Measurements from ENCODE around the gene MOAP1. TPM values are rescaled to one million over a fixed set of nuclear protein-coding genes. Genes with fewer than 3 reads are reported as not detected.
"Not testable (repeated sequence)": the region's sequence is repeated elsewhere in the genome, so short reads cannot be mapped to it uniquely, and the experiment has no call there.

Gene MOAP1
- 10 to 100 TPM; 14.2 to 14.8 TPM for total RNA-seq

GRCh38 chr14:93184391-93185348 lies at the start of gene MOAP1, which contains the start of gene LYSET:
Gene MOAP1, minus strand, starts transcription at chr14:93184897. Its CDS starts 655 bp downstream, at chr14:93184242.
Gene LYSET, plus strand, starts transcription at chr14:93185317. Its CDS starts 89 bp downstream, at chr14:93185406.
- intact Hi-C loops (cut with micrococcal nuclease) = loop anchor here (1.0 kb wide), 2 partner anchors 23 to 69 kb away; partner anchors contain the start of genes GON7, ITPK1 and UBR7
- peaks cover 47% of the 10 kb centered on the region for H3K4me1 Mint-ChIP-seq (ENCODE audit: low read depth)
- no peaks in the 10 kb centered on the region for H3K27me3 Mint-ChIP-seq
- POLR2A ChIA-PET = interaction anchor here (0.8 to 3.6 kb wide), 8 partner anchors 11 to 71 kb away, joined by 3 to 34 read pairs (median 4); partner anchors contain the start of genes GON7, ITPK1 and UBR7
- CTCF ChIA-PET = interaction anchor here (0.5 to 3.2 kb wide), 7 partner anchors 9 to 850 kb away, joined by 3 to 28 read pairs (median 3); partner anchors contain the start of genes GON7 and UBR7
- peak within 1 kb of the TSS; percentile 92 for H3K27ac Mint-ChIP-seq
- H3K4me3 Mint-ChIP-seq = peak within 1 kb of the TSS; percentile 93
- H3K9me3 Mint-ChIP-seq = no peaks in the 10 kb centered on the region
- H3K36me3 Mint-ChIP-seq = peaks cover 18% of the 10 kb centered on the region
- peak; percentile 94 for DNase-seq

- intact Hi-C loops (cut with micrococcal nuclease); CTCF ChIA-PET; H3K4me3 Mint-ChIP-seq; H3K9me3 Mint-ChIP-seq; H3K4me1 Mint-ChIP-seq (ENCODE audit: low read depth); DNase-seq; POLR2A ChIA-PET; H3K27me3 Mint-ChIP-seq; H3K27ac Mint-ChIP-seq; H3K36me3 Mint-ChIP-seq: not testable (repeated sequence)
Observed at GRCh38 chr14:93233078-93233477, 48.4 kb upstream of the MOAP1 start.

GRCh38 chr14:93232159-93232558 lies 47.5 kb upstream of the MOAP1 start:
- Mint-ChIP-seq H3K9me3 (no peaks in the 10 kb centered on the region), H3K4me1 (ENCODE audit: low read depth) (peaks cover 8% of the 10 kb centered on the region), H3K27me3 (no peaks in the 10 kb centered on the region), H3K4me3 (no peak overlapping the region), H3K36me3 (peaks cover 17% of the 10 kb centered on the region), H3K27ac (no peak overlapping the region)
- ChIA-PET POLR2A (no interaction called here), CTCF (no interaction called here)
- DNase-seq = no peak
- intact Hi-C loops (cut with micrococcal nuclease) = no loop called here

GRCh38 chr14:93231129-93231979 lies 46.7 kb upstream of the MOAP1 start:
- peak; percentile 17 for DNase-seq
- intact Hi-C loops (cut with micrococcal nuclease) = no loop called here
- H3K27ac Mint-ChIP-seq = no peak overlapping the region
- peaks cover 8% of the 10 kb centered on the region for H3K4me1 Mint-ChIP-seq (ENCODE audit: low read depth)
- H3K9me3 Mint-ChIP-seq = no peaks in the 10 kb centered on the region
- ChIA-PET CTCF (no interaction called here), POLR2A (interaction anchor here (0.8 kb wide), 1 partner anchor 47 kb away, joined by 3 read pairs; the partner anchor contains the start of genes LYSET and MOAP1)
- H3K4me3 Mint-ChIP-seq = peak overlapping the region; percentile 69
- H3K27me3 Mint-ChIP-seq = no peaks in the 10 kb centered on the region
- peaks cover 22% of the 10 kb centered on the region for H3K36me3 Mint-ChIP-seq

- POLR2A ChIA-PET = no interaction called here
- intact Hi-C loops (cut with micrococcal nuclease) = no loop called here
- Mint-ChIP-seq H3K4me3 (no peak overlapping the region), H3K36me3 (peaks cover 30% of the 10 kb centered on the region), H3K27me3 (no peaks in the 10 kb centered on the region), H3K27ac (no peak overlapping the region), H3K4me1 (ENCODE audit: low read depth) (peaks cover 8% of the 10 kb centered on the region), H3K9me3 (no peaks in the 10 kb centered on the region)
- CTCF ChIA-PET = interaction anchor here (1.0 kb wide), 1 partner anchor 8 kb away, joined by 3 read pairs; no protein-coding TSS in a partner anchor
- no peak for DNase-seq
Observed at GRCh38 chr14:93230539-93230938, 45.8 kb upstream of the MOAP1 start.

GRCh38 chr14:93228550-93228949 lies 43.9 kb upstream of the MOAP1 start:
- intact Hi-C loops (cut with micrococcal nuclease) = no loop called here
- DNase-seq = no peak
- ChIA-PET CTCF (no interaction called here), POLR2A (no interaction called here)
- Mint-ChIP-seq H3K4me3 (no peak overlapping the region), H3K36me3 (peaks cover 41% of the 10 kb centered on the region), H3K4me1 (ENCODE audit: low read depth) (peaks cover 8% of the 10 kb centered on the region), H3K27me3 (no peaks in the 10 kb centered on the region), H3K9me3 (no peaks in the 10 kb centered on the region), H3K27ac (no peak overlapping the region)

- DNase-seq = no peak
- Mint-ChIP-seq H3K27me3 (no peaks in the 10 kb centered on the region), H3K4me3 (no peak overlapping the region), H3K9me3 (no peaks in the 10 kb centered on the region), H3K4me1 (ENCODE audit: low read depth) (no peaks in the 10 kb centered on the region), H3K27ac (no peak overlapping the region), H3K36me3 (peaks cover 61% of the 10 kb centered on the region)
- POLR2A ChIA-PET = no interaction called here
- CTCF ChIA-PET = no interaction called here
- intact Hi-C loops (cut with micrococcal nuclease) = no loop called here
Observed at GRCh38 chr14:93223565-93223964, 38.9 kb upstream of the MOAP1 start.

- CTCF ChIA-PET = no interaction called here
- Mint-ChIP-seq H3K9me3 (no peaks in the 10 kb centered on the region), H3K27me3 (no peaks in the 10 kb centered on the region), H3K4me1 (ENCODE audit: low read depth) (no peaks in the 10 kb centered on the region), H3K36me3 (peaks cover 43% of the 10 kb centered on the region), H3K27ac (no peak overlapping the region), H3K4me3 (no peak overlapping the region)
- no peak for DNase-seq
- POLR2A ChIA-PET = no interaction called here
- intact Hi-C loops (cut with micrococcal nuclease) = no loop called here
Observed at GRCh38 chr14:93220509-93220908, 35.8 kb upstream of the MOAP1 start.

GRCh38 chr14:93219103-93219726 lies 34.5 kb upstream of the MOAP1 start:
- CTCF ChIA-PET = interaction anchor here (0.6 to 1.9 kb wide), 6 partner anchors 12 to 267 kb away, joined by 3 to 9 read pairs (median 4); partner anchors contain the start of genes GON7 and UBR7
- H3K9me3 Mint-ChIP-seq = no peaks in the 10 kb centered on the region
- H3K27me3 Mint-ChIP-seq = no peaks in the 10 kb centered on the region
- intact Hi-C loops (cut with micrococcal nuclease) = loop anchor here (1.0 kb wide), 1 partner anchor 106 kb away; no protein-coding TSS in a partner anchor
- H3K4me1 Mint-ChIP-seq (ENCODE audit: low read depth) = no peaks in the 10 kb centered on the region
- peaks cover 42% of the 10 kb centered on the region for H3K36me3 Mint-ChIP-seq
- peak; percentile 50 for DNase-seq
- POLR2A ChIA-PET = no interaction called here
- H3K27ac Mint-ChIP-seq = no peak overlapping the region
- no peak overlapping the region for H3K4me3 Mint-ChIP-seq

GRCh38 chr14:93214598-93214997 lies 29.9 kb upstream of the MOAP1 start:
- H3K36me3 Mint-ChIP-seq = peaks cover 29% of the 10 kb centered on the region
- ChIA-PET CTCF (no interaction called here), POLR2A (interaction anchor here (0.6 kb wide), 1 partner anchor 117 kb away, joined by 4 read pairs; no protein-coding TSS in a partner anchor)
- DNase-seq = no peak
- no peak overlapping the region for H3K4me3 Mint-ChIP-seq
- H3K27me3 Mint-ChIP-seq = no peaks in the 10 kb centered on the region
- H3K4me1 Mint-ChIP-seq (ENCODE audit: low read depth) = peaks cover 1% of the 10 kb centered on the region
- H3K27ac Mint-ChIP-seq = no peak overlapping the region
- no peaks in the 10 kb centered on the region for H3K9me3 Mint-ChIP-seq
- intact Hi-C loops (cut with micrococcal nuclease) = no loop called here

GRCh38 chr14:93212432-93212831 lies 27.7 kb upstream of the MOAP1 start:
- peaks cover 26% of the 10 kb centered on the region for H3K36me3 Mint-ChIP-seq
- no peaks in the 10 kb centered on the region for H3K9me3 Mint-ChIP-seq
- H3K27me3 Mint-ChIP-seq = no peaks in the 10 kb centered on the region
- ChIA-PET POLR2A (no interaction called here), CTCF (no interaction called here)
- H3K4me3 Mint-ChIP-seq = no peak overlapping the region
- no peak overlapping the region for H3K27ac Mint-ChIP-seq
- intact Hi-C loops (cut with micrococcal nuclease) = no loop called here
- peaks cover 17% of the 10 kb centered on the region for H3K4me1 Mint-ChIP-seq (ENCODE audit: low read depth)
- DNase-seq = no peak
